HepG2 (cell line): Measurements from ENCODE around the gene ZCCHC3. TPM values are rescaled to one million over a fixed set of nuclear protein-coding genes. Genes with fewer than 3 reads are reported as not detected.

ENCODE experiments used
- ESRRA ChIP-seq: sonication (generic); formaldehyde crosslinking; IDR thresholded peaks from 2 replicates; pipeline ENCODE4 v1.5.1; 2020; ENCODE audit warnings: mild to moderate bottlenecking, low read depth, missing genetic modification reagents
- FOXA3 ChIP-seq: IDR thresholded peaks from 2 replicates; pipeline ENCODE4 v1.6.1; 2016; ENCODE audit warnings: missing genetic modification reagents, missing compliant biosample characterization
- MAFK ChIP-seq, 2 experiments: IDR thresholded peaks in 1 of 2; conservative IDR thresholded peaks in 1 of 2; 2 replicates each; pipeline ENCODE4 v1.6.1; 2011; ENCODE audit warnings: improper control_type of control experiment in 2 of 2, low read length in 2 of 2
- THAP9 ChIP-seq: sonication (generic); formaldehyde crosslinking; IDR thresholded peaks from 2 replicates; pipeline ENCODE4; 2020; ENCODE audit warnings: missing genetic modification reagents, mild to moderate bottlenecking, borderline replicate concordance
- TRAFD1 ChIP-seq: sonication (generic); formaldehyde crosslinking; IDR thresholded peaks from 2 replicates; pipeline ENCODE4 v1.5.1; 2020; ENCODE audit warnings: missing genetic modification reagents, mild to moderate bottlenecking, borderline replicate concordance
- ZBTB37 ChIP-seq: sonication (generic); formaldehyde crosslinking; IDR thresholded peaks from 2 replicates; pipeline ENCODE4 v1.4.0; 2020; ENCODE audit warnings: mild to moderate bottlenecking, missing genetic modification reagents
- ZNF142 ChIP-seq: sonication (generic); formaldehyde crosslinking; IDR thresholded peaks from 2 replicates; pipeline ENCODE4 v1.4.0; 2020; ENCODE audit warnings: missing genetic modification reagents
- ZNF660 ChIP-seq: sonication (generic); formaldehyde crosslinking; IDR thresholded peaks from 2 replicates; pipeline ENCODE4 v1.5.1; 2020; ENCODE audit warnings: mild to moderate bottlenecking, low read depth, missing genetic modification reagents, borderline replicate concordance
- ZUFSP ChIP-seq: sonication (generic); formaldehyde crosslinking; IDR thresholded peaks from 2 replicates; pipeline ENCODE4 v1.9.0; 2021; ENCODE audit warnings: missing genetic modification reagents, mild to moderate bottlenecking, borderline replicate concordance
- polyA plus RNA-seq, 8 experiments: library from polyadenylated mRNA; depleted of rRNA in 3 of 8; stranded (reverse) in 7 of 8; unstranded in 1 of 8; fragments of >200 nt; fragmentation: Illumina TruSeq in 4 of 8; extraction: Trizol in 4 of 8; gene quantifications; 2 replicates each; pipeline versions ENCODE4 v1.2.1 to v1.2.3, GENCODE V29; 2011 to 2016; ENCODE audit warnings: low read depth in 4 of 8, missing spikeins in 1 of 8, mixed read lengths in 1 of 8; ENCODE audit not compliant: insufficient read depth in 1 of 8
- total RNA-seq, 5 experiments: library from RNA; depleted of rRNA; stranded (reverse); fragments of >200 nt; fragmentation: Illumina TruSeq; extraction: Trizol; gene quantifications; 2 replicates each; pipeline ENCODE4 v1.2.3, GENCODE V29; 2016; ENCODE audit warnings: low read depth in 1 of 5

ZCCHC3 gene
- total and polyA plus RNA-seq, 2 of the 13 experiments (the other 11 are each of a cell fraction or from before 2014, with no cell fraction given): 46.6 to 63.0 TPM

GRCh38 chr20:324177-325044, 27.0 kb downstream of the ZCCHC3 start (continued):
- TF ChIP-seq ESRRA (peak; percentile 99), THAP9 (CRISPR knock-in tag) (peak; percentile 82; the same call in 1 of the 2 replicates), ZBTB37 (0 out of 2 replicates have a peak, but pooled peaks have one; percentile 17), FOXA3 (CRISPR knock-in tag) (peak; percentile 87), ZUFSP (no peak), ZNF142 (CRISPR knock-in tag) (peak; percentile 92), TRAFD1 (CRISPR knock-in tag) (peak; percentile 97), MAFK (conservative IDR thresholded peaks at IDR 0.05 in 1 of 2, IDR thresholded peaks at IDR 0.05 in 1 of 2; ENCODE audit: low read length in 2 of 2) (no peak), ZNF660 (CRISPR knock-in tag) (peak; percentile 60; the same call in 1 of the 2 replicates)
